ENCODE data around the gene CNDP1.
A peak's percentile ranks its signal among the peaks of the same experiment; 100 is the strongest.

Gene CNDP1

GRCh38 chr18:74625157-74625556 lies 90.9 kb downstream of the CNDP1 start:
- no peak for DNase-seq (ENCODE audit: low read depth in 2 of 2)

DNA sequence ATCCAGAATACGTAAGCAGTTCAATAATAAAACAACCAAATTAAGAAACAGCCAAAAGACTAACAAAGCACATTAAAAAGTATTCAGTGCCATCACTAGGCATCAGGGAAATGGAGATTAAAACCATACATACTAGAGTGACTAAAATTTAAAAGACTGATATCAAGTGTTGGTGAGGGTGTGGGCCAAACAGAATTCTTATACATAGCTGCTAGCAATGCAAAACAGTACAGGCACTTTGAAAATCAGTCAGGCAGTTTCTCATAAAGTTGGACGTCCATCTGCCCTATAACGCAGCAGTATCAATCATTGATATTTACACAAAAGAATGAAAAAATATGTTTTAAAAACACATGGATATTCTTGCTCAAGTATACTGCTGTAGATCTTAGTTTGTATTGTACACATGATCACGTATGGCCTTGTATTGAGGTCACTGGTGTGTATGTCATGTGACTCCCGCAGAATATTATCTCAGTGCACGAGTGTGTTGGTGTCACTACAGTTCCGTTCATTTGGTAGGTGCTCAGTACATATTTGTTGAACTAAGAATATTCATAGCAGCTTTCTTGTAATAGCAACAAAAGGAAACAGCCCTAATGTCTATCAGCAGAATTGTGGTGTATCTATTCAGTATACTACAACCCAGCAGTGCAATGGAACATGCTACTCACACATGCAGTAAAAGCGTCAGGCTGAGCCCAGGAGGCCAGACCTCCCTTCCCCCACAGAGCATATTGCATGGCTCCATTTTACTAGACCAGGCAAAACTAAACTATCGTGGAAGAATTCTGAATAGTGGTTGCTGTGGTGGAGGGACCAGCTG lies 92.0 kb downstream of the CNDP1 start:
- DNase-seq (ENCODE audit: low read depth in 2 of 2) = no peak

- no peak for DNase-seq (ENCODE audit: low read depth in 2 of 2)
Observed at GRCh38 chr18:74630804-74631203, 96.5 kb downstream of the CNDP1 start.

- no peak for DNase-seq (ENCODE audit: low read depth in 2 of 2)
Observed at GRCh38 chr18:74631212-74631611, 96.9 kb downstream of the CNDP1 start.

DNA sequence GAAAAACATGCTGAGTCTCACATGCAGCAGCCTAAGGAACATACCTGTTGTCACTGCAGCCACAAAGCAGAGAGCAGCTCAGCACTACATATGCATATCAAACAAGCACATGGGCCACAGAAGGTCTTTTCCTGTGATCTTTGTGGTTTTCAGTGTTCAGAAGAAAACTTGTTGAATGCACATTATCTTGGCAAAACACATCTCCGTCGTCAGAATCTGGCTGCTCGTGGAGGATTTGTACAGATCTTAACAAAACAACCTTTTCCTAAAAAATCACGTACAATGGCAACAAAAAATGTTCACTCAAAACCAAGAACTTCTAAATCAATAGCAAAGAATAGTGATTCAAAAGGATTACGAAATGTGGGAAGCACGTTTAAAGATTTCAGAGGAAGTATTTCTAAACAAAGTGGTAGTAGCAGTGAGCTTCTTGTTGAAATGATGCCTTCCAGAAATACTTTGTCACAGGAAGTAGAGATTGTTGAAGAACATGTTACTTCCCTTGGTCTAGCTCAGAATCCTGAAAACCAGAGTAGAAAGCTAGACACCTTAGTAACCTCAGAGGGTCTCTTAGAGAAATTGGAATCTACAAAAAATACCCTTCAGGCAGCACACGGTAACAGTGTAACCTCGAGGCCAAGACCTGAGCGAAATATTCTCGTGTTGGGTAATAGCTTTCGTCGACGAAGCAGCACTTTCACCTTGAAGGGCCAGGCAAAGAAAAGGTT lies 97.5 kb downstream of the CNDP1 start:
- peak in 1 of 2 experiments; percentile 28 for DNase-seq (ENCODE audit: low read depth in 2 of 2)

GRCh38 chr18:74632351-74632679 lies 98.0 kb downstream of the CNDP1 start:
- no peak for DNase-seq (ENCODE audit: low read depth in 2 of 2)

DNA sequence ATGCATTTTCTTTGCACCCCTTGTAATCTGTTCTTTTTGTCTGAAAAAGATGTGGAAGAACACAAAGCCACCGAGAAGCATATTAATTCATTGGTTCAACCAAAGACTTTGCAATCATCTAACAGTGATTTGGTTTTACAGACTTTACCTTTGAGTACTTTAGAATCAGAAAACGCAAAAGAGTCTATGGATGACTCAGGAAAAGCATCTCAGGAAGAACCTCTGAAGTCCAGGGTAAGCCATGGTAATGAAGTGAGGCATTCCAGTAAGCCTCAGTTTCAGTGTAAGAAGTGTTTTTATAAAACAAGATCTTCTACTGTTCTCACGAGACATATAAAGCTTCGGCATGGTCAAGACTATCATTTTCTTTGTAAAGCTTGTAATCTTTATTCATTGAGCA lies 98.6 kb downstream of the CNDP1 start:
- no peak for DNase-seq (ENCODE audit: low read depth in 2 of 2)

- DNase-seq (ENCODE audit: low read depth in 2 of 2) = no peak
Observed at GRCh38 chr18:74633652-74634352, 99.5 kb downstream of the CNDP1 start.

- no peak for DNase-seq (ENCODE audit: low read depth in 2 of 2)
Observed at GRCh38 chr18:74635224-74635975, 101.1 kb downstream of the CNDP1 start.

All from fibroblast of skin of left biceps (primary cell).